Neuronal stem cell (in vitro differentiated cells): ENCODE data around the gene CHIA.

ENCODE experiments used
- DNase-seq: peaks from one replicate; pipeline ENCODE4 v3.0.0-alpha.2; 2013; ENCODE audit warnings: low spot score
- H2AFZ ChIP-seq: one replicate; pipeline ENCODE4 v1.6.1; 2013; ENCODE audit warnings: mild to moderate bottlenecking, low read length, inconsistent platforms
- H2AK5ac ChIP-seq: 2 replicates; pipeline ENCODE4 v1.6.1; 2013; ENCODE audit warnings: low read depth, mild to moderate bottlenecking, inconsistent platforms, low read length, moderate library complexity, mixed read lengths
- H2BK120ac ChIP-seq: 2 replicates; pipeline ENCODE4 v1.6.1; 2013; ENCODE audit warnings: low read depth, mild to moderate bottlenecking, inconsistent platforms, low read length, moderate library complexity, mixed read lengths
- H2BK12ac ChIP-seq: one replicate; pipeline ENCODE4 v1.6.1; 2013; ENCODE audit warnings: low read length, inconsistent platforms
- H2BK15ac ChIP-seq: 2 replicates; pipeline ENCODE4 v1.6.1; 2013; ENCODE audit warnings: mild to moderate bottlenecking, low read length, inconsistent platforms, mixed read lengths
- H2BK5ac ChIP-seq: one replicate; pipeline ENCODE4 v1.6.1; 2013; ENCODE audit warnings: inconsistent platforms, mild to moderate bottlenecking, low read length, moderate library complexity
- H3K14ac ChIP-seq: one replicate; pipeline ENCODE4 v1.6.1; 2013; ENCODE audit warnings: low read length, inconsistent platforms
- H3K18ac ChIP-seq: 2 replicates; pipeline ENCODE4 v1.6.1; 2013; ENCODE audit warnings: low read length, inconsistent platforms
- H3K23ac ChIP-seq: 2 replicates; pipeline ENCODE4 v1.6.1; 2013; ENCODE audit warnings: low read depth, mild to moderate bottlenecking, mixed read lengths, low read length, inconsistent platforms; ENCODE audit not compliant: poor library complexity
- H3K27ac ChIP-seq: replicated peaks from 3 replicates; pipeline ENCODE4 v1.5.1; 2013; ENCODE audit warnings: low read length, inconsistent platforms
- H3K27me3 ChIP-seq, 3 experiments: 2 replicates each; pipeline ENCODE4 v1.6.1; 2013; ENCODE audit warnings: low read length in 3 of 3, mild to moderate bottlenecking in 2 of 3, inconsistent platforms in 1 of 3, low read depth in 1 of 3, mixed read lengths in 1 of 3, moderate library complexity in 1 of 3; ENCODE audit not compliant: control insufficient read depth in 3 of 3, insufficient read depth in 3 of 3
- H3K36me3 ChIP-seq, 2 donors: replicated peaks in 1 of 2; 2 replicates each; pipeline ENCODE4 v1.6.1; 2013; ENCODE audit warnings: low read length in 2 of 2; ENCODE audit not compliant: control insufficient read depth in 2 of 2, insufficient read depth in 2 of 2
- H3K4ac ChIP-seq: 2 replicates; pipeline ENCODE4 v1.6.1; 2013; ENCODE audit warnings: inconsistent platforms, mild to moderate bottlenecking, low read length, moderate library complexity
- H3K4me1 ChIP-seq, 2 donors: 1 replicate in 1 of 2; 2 replicates in 1 of 2; pipeline ENCODE4 v1.6.1; 2013; ENCODE audit warnings: low read length in 2 of 2, low read depth in 1 of 2; ENCODE audit not compliant: control insufficient read depth in 2 of 2, insufficient read depth in 1 of 2
- H3K4me2 ChIP-seq: one replicate; pipeline ENCODE4 v1.6.1; 2013; ENCODE audit warnings: mild to moderate bottlenecking, low read length, inconsistent platforms; ENCODE audit not compliant: insufficient read depth, poor library complexity, severe bottlenecking
- H3K4me3 ChIP-seq, 2 donors: 2 replicates each; pipeline ENCODE4 v1.5.1; 2013; ENCODE audit warnings: low read length in 2 of 2, mild to moderate bottlenecking in 2 of 2, inconsistent platforms in 1 of 2, moderate library complexity in 1 of 2
- H3K79me1 ChIP-seq: one replicate; pipeline ENCODE4 v1.6.1; 2013; ENCODE audit warnings: low read depth, mild to moderate bottlenecking, inconsistent platforms, low read length, moderate library complexity
- H3K9ac ChIP-seq: one replicate; pipeline ENCODE4 v1.6.1; 2013; ENCODE audit warnings: mild to moderate bottlenecking, low read depth, low read length, inconsistent platforms; ENCODE audit not compliant: poor library complexity
- H3K9me3 ChIP-seq, 2 donors: replicated peaks in 1 of 2; 2 replicates each; pipeline versions ENCODE3 to v1.6.1; 2013; ENCODE audit warnings: low read length in 2 of 2, mild to moderate bottlenecking in 2 of 2, inconsistent platforms in 1 of 2, low read depth in 1 of 2, mixed read lengths in 1 of 2, moderate library complexity in 1 of 2; ENCODE audit not compliant: control insufficient read depth in 2 of 2, insufficient read depth in 1 of 2
- H4K8ac ChIP-seq: one replicate; pipeline ENCODE4 v1.6.1; 2013; ENCODE audit warnings: low read depth, mild to moderate bottlenecking, inconsistent platforms, low read length, moderate library complexity
- H4K91ac ChIP-seq: one replicate; pipeline ENCODE4 v1.6.1; 2013; ENCODE audit warnings: low read length, low read depth, mild to moderate bottlenecking, inconsistent platforms; ENCODE audit not compliant: poor library complexity
- WGBS, 2 donors: extraction: QIAGEN DNeasy Blood & Tissue Kit; methylation state at CpG; one replicate each; pipeline ENCODE4 v1.1.7; 2013; ENCODE audit warnings: missing lambda C conversion rate in 2 of 2, mixed read lengths in 1 of 2; ENCODE audit not compliant: insufficient read length in 2 of 2, insufficient replicate concordance in 1 of 2; ENCODE audit errors: extremely low coverage in 2 of 2; 5-methylcytosine and 5-hydroxymethylcytosine counted together

The CHIA gene

GRCh38 chr1:111309690-111310089 is 19.0 kb downstream of the CHIA start:
- Histone ChIP-seq H3K18ac (no peak overlapping the region), H3K4me1 (no peaks in the 10 kb centered on the region), H3K27ac (no peak overlapping the region), H3K9me3 (no peaks in the 10 kb centered on the region), H3K9ac (no peak overlapping the region), H3K23ac (no peak overlapping the region), H3K4me2 (no peak overlapping the region), H2BK12ac (no peak overlapping the region), H2AFZ (no peak overlapping the region), H4K8ac (no peak overlapping the region), H3K4ac (no peak overlapping the region), H3K4me3 (no peak overlapping the region), H3K14ac (no peak overlapping the region), H2BK120ac (no peak overlapping the region), H2BK5ac (no peak overlapping the region), H2BK15ac (no peak overlapping the region), H3K27me3 (no peaks in the 10 kb centered on the region), H3K36me3 (no peaks in the 10 kb centered on the region), H4K91ac (no peak overlapping the region), H3K79me1 (no peaks in the 10 kb centered on the region), H2AK5ac (no peak overlapping the region)
- no CpG with 5 or more reads among the region's 2 CpGs for WGBS, 2 donors
- no peak for DNase-seq

DNA sequence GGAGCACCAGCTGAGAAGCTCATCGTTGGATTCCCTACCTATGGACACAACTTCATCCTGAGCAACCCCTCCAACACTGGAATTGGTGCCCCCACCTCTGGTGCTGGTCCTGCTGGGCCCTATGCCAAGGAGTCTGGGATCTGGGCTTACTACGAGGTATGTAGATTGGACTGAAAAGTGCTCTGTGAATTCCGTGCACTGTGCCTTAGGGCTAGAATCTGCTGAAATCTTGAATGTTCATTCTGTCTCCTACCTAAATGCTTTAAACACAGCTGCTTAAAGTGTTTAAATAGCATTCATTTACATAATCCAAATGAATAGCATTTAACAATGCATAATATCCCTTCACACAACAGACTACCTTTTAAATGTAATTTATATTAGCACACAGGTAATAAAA is 27.9 kb downstream of the CHIA start:
- Histone ChIP-seq H3K27ac (no peak overlapping the region), H2BK12ac (no peak overlapping the region), H3K79me1 (no peaks in the 10 kb centered on the region), H3K23ac (no peak overlapping the region), H4K8ac (no peak overlapping the region), H3K4me1 (no peaks in the 10 kb centered on the region), H3K4ac (no peak overlapping the region), H3K36me3 (no peaks in the 10 kb centered on the region), H3K18ac (no peak overlapping the region), H3K4me2 (no peak overlapping the region), H2AFZ (no peak overlapping the region), H2AK5ac (no peak overlapping the region), H3K14ac (no peak overlapping the region), H2BK15ac (no peak overlapping the region), H2BK5ac (no peak overlapping the region), H4K91ac (no peak overlapping the region), H2BK120ac (no peak overlapping the region), H3K9me3 (no peaks in the 10 kb centered on the region), H3K9ac (no peak overlapping the region), H3K27me3 (peaks cover 0 to 8% (median 0%) of the 10 kb centered on the region in 3 experiments), H3K4me3 (no peak overlapping the region)
- DNase-seq, result no peak
- no CpG with 5 or more reads among the region's 3 CpGs for WGBS, 2 donors

GRCh38 chr1:111320066-111320879 is 29.6 kb downstream of the CHIA start:
- Histone ChIP-seq H4K91ac (no peak overlapping the region), H3K27me3 (peaks cover 0 to 8% (median 0%) of the 10 kb centered on the region in 3 experiments), H3K36me3 (no peaks in the 10 kb centered on the region), H3K27ac (no peak overlapping the region), H2BK120ac (no peak overlapping the region), H3K4me3 (no peak overlapping the region), H4K8ac (no peak overlapping the region), H3K79me1 (no peaks in the 10 kb centered on the region), H3K9me3 (no peaks in the 10 kb centered on the region), H3K9ac (peak overlapping the region; percentile 44), H2AK5ac (no peak overlapping the region), H3K4me2 (no peak overlapping the region), H3K4ac (no peak overlapping the region), H2BK15ac (no peak overlapping the region), H3K18ac (no peak overlapping the region), H3K14ac (no peak overlapping the region), H3K23ac (no peak overlapping the region), H2BK5ac (no peak overlapping the region), H2AFZ (no peak overlapping the region), H2BK12ac (no peak overlapping the region), H3K4me1 (no peaks in the 10 kb centered on the region)
- DNase-seq, result no peak
- WGBS, 2 donors, result no CpG with 5 or more reads among the region's 12 CpGs

DNA sequence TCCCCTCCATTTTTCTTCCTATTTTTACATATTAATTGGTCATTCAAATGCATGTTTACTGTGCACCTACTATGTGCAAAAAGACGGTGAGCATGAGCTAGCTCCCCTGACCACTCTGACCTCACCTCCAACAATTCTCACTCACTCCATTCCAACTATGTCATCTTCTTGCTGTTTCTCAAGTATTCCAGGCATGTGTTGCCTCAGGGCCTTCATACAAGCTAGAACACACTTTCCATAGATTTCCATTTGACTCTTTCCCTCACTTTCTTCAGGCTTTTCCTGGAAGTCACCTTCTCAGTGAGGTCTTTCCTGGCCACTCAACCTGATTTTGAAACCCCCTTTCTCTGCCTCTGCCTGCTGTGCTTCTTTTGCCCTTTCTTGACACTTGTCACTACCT is 32.6 kb downstream of the CHIA start:
- H3K27ac ChIP-seq, result no peak overlapping the region
- H2BK5ac ChIP-seq, result no peak overlapping the region
- H4K91ac ChIP-seq, result no peak overlapping the region
- H2BK12ac ChIP-seq, result no peak overlapping the region
- H4K8ac ChIP-seq, result no peak overlapping the region
- no peak overlapping the region for H3K9ac ChIP-seq
- H3K4me3 ChIP-seq, result no peak overlapping the region
- H3K4me1 ChIP-seq, result no peaks in the 10 kb centered on the region
- H3K18ac ChIP-seq, result no peak overlapping the region
- no peaks in the 10 kb centered on the region for H3K79me1 ChIP-seq
- peaks cover 0 to 8% (median 0%) of the 10 kb centered on the region in 3 experiments for H3K27me3 ChIP-seq
- DNase-seq, result no peak
- no peak overlapping the region for H3K4ac ChIP-seq
- no peak overlapping the region for H3K4me2 ChIP-seq
- WGBS, 2 donors, result no CpG with 5 or more reads among the region's 1 CpG
- no peaks in the 10 kb centered on the region for H3K9me3 ChIP-seq
- no peak overlapping the region for H3K23ac ChIP-seq
- H2AK5ac ChIP-seq, result no peak overlapping the region
- no peak overlapping the region for H2BK15ac ChIP-seq
- no peak overlapping the region for H3K14ac ChIP-seq
- no peak overlapping the region for H2AFZ ChIP-seq
- H3K36me3 ChIP-seq, result no peaks in the 10 kb centered on the region
- no peak overlapping the region for H2BK120ac ChIP-seq
